CD4-positive, CD25-positive, alpha-beta regulatory T cell (primary cell): ENCODE measurements around the gene ZNF91. TPM values are rescaled to one million over a fixed set of nuclear protein-coding genes. Genes with fewer than 3 reads are reported as not detected.
"Not testable (repeated sequence)": the region's sequence is repeated elsewhere in the genome, so short reads cannot be mapped to it uniquely, and the experiment has no call there.

Experiments used
- ATAC-seq, 2 donors: fragments of 150-1000 bp; cut with Tn5 transposase; one replicate each; pipeline ENCODE4 v1.10.0; 2021; ENCODE audit warnings: low read depth in 2 of 2, moderate number of reproducible peaks in 2 of 2, moderate library complexity in 1 of 2
- DNase-seq, 3 donors: peaks; one replicate each; pipeline versions ENCODE4 v3.0.0 to v3.0.0-alpha.2; 2012 to 2022; ENCODE audit warnings: mixed read lengths in 1 of 3
- H3K27ac ChIP-seq: one replicate; pipeline ENCODE4 v1.7.0; 2013; ENCODE audit warnings: mild to moderate bottlenecking, low read length; ENCODE audit not compliant: insufficient read depth, poor library complexity, severe bottlenecking
- H3K27me3 ChIP-seq: one replicate; pipeline ENCODE4 v1.7.0; 2013; ENCODE audit warnings: low read length; ENCODE audit not compliant: control insufficient read depth, insufficient read depth
- H3K36me3 ChIP-seq: one replicate; pipeline ENCODE4 v1.7.0; 2013; ENCODE audit warnings: mild to moderate bottlenecking, low read length, moderate library complexity; ENCODE audit not compliant: control insufficient read depth, insufficient read depth
- H3K4me1 ChIP-seq: 2 replicates; pipeline ENCODE4 v1.7.0; 2013; ENCODE audit warnings: mild to moderate bottlenecking, low read length; ENCODE audit not compliant: insufficient read depth, control insufficient read depth, poor library complexity, severe bottlenecking
- H3K4me3 ChIP-seq: one replicate; pipeline ENCODE4 v1.7.0; 2013; ENCODE audit warnings: low read depth, mild to moderate bottlenecking, low read length, moderate library complexity
- H3K9me3 ChIP-seq, 2 experiments: 1 replicate in 1 of 2; 2 replicates in 1 of 2; pipeline ENCODE4 v1.7.0; 2013; ENCODE audit warnings: low read length in 2 of 2, mild to moderate bottlenecking in 1 of 2, moderate library complexity in 1 of 2; ENCODE audit not compliant: control insufficient read depth in 2 of 2
- H3K27ac Mint-ChIP-seq, 3 donors: one replicate each; pipeline ENCODE4 v1.8.0; 2020 to 2022; ENCODE audit warnings: mild to moderate bottlenecking in 3 of 3, mixed read lengths in 3 of 3, moderate library complexity in 2 of 3
- H3K27me3 Mint-ChIP-seq: one replicate; pipeline ENCODE4 v1.8.0; 2022; ENCODE audit warnings: mild to moderate bottlenecking, mixed read lengths
- H3K36me3 Mint-ChIP-seq: one replicate; pipeline ENCODE4 v1.8.0; 2020; ENCODE audit warnings: mixed read lengths
- H3K4me1 Mint-ChIP-seq, 4 donors: one replicate each; pipeline ENCODE4 v1.8.0; 2020 to 2022; ENCODE audit warnings: mixed read lengths in 4 of 4, mild to moderate bottlenecking in 1 of 4
- H3K4me3 Mint-ChIP-seq, 4 donors: one replicate each; pipeline ENCODE4 v1.8.0; 2020 to 2022; ENCODE audit warnings: mild to moderate bottlenecking in 4 of 4, mixed read lengths in 4 of 4, moderate library complexity in 3 of 4
- H3K9me3 Mint-ChIP-seq, 7 donors: one replicate each; pipeline ENCODE4 v1.8.0; 2020 to 2022; ENCODE audit warnings: mixed read lengths in 7 of 7, mild to moderate bottlenecking in 3 of 7, moderate library complexity in 2 of 7
- polyA plus RNA-seq, 4 donors: library from polyadenylated mRNA; unstranded; fragments of 300-500 nt; fragmentation: Illumina TruSeq; gene quantifications; one replicate each; pipeline ENCODE4 v1.2.3, GENCODE V29; 2021
- total RNA-seq: library from RNA; stranded (reverse); gene quantifications from one replicate; pipeline ENCODE4 v1.2.3, GENCODE V29; 2022

Gene ZNF91
- total and polyA plus RNA-seq, 5 donors from 2014 or later = 17.9 to 49.0 (median 37.8) TPM

DNA sequence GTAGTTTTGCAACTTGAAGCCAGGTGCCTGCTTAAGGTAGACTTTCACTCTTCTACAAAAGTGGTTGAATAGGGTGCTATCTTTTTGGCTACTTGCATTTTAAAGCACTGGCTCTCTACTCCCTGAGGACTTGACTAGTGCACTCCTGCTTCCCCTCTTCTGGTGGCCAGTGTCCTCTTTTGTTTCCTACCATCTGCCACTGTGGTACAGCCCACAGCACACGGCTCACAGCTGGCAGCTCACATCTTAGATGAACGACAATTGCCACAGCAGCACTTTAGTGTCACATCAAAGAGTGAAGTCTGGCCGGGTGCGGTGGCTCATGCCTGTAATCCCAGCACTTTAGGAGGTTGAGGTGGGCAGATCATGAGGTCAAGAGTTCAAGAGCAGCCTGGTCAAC is 15.6 kb downstream of the ZNF91 start:
- not testable (repeated sequence) for ATAC-seq, DNase-seq, H3K27me3 Mint-ChIP-seq, H3K27ac ChIP-seq, H3K27me3 ChIP-seq, H3K27ac Mint-ChIP-seq, H3K4me1 ChIP-seq
- H3K36me3 Mint-ChIP-seq = peaks cover 63% of the 10 kb centered on the region
- peak overlapping the region; percentile 52 for H3K4me3 ChIP-seq
- H3K4me1 Mint-ChIP-seq = peaks cover 0 to 14% (median 2%) of the 10 kb centered on the region in 4 donors
- peaks cover 0 to 70% (median 40%) of the 10 kb centered on the region in 7 donors for H3K9me3 Mint-ChIP-seq
- H3K9me3 ChIP-seq = peaks cover 83 to 96% of the 10 kb centered on the region in 2 experiments
- peak overlapping the region; percentile 60 to 89 (median 68) for H3K4me3 Mint-ChIP-seq
- peaks cover 83% of the 10 kb centered on the region for H3K36me3 ChIP-seq

GRCh38 chr19:23378948-23379347 is 16.3 kb downstream of the ZNF91 start:
- peak overlapping the region; percentile 52 for H3K4me3 ChIP-seq

GRCh38 chr19:23377276-23377675 is 18.0 kb downstream of the ZNF91 start:
- Histone ChIP-seq H3K36me3 (peaks cover 82% of the 10 kb centered on the region), H3K27ac (no peak overlapping the region), H3K9me3 (peaks cover 85% of the 10 kb centered on the region in 2 experiments), H3K4me3 (peak overlapping the region; percentile 16), H3K4me1 (no peaks in the 10 kb centered on the region), H3K27me3 (no peaks in the 10 kb centered on the region)
- Mint-ChIP-seq H3K4me3 (no peak overlapping the region), H3K27me3 (no peaks in the 10 kb centered on the region), H3K9me3 (peaks cover 0 to 59% (median 36%) of the 10 kb centered on the region in 7 donors), H3K4me1 (peaks cover 0 to 5% (median 1%) of the 10 kb centered on the region in 4 donors), H3K27ac (no peak overlapping the region), H3K36me3 (peaks cover 65% of the 10 kb centered on the region)
- DNase-seq = no peak
- ATAC-seq = no peak

More at GRCh38 chr19:23378948-23379347, 16.3 kb downstream of the ZNF91 start:
- no peaks in the 10 kb centered on the region for H3K27me3 Mint-ChIP-seq
- ATAC-seq (no peak), DNase-seq (no peak)
- Histone ChIP-seq H3K4me1 (no peaks in the 10 kb centered on the region), H3K36me3 (peaks cover 82% of the 10 kb centered on the region), H3K9me3 (peaks cover 82 to 88% of the 10 kb centered on the region in 2 experiments), H3K27me3 (no peaks in the 10 kb centered on the region), H3K27ac (no peak overlapping the region)
- H3K36me3 Mint-ChIP-seq = peaks cover 62% of the 10 kb centered on the region
- H3K4me3 Mint-ChIP-seq = no peak overlapping the region
- H3K4me1 Mint-ChIP-seq = peaks cover 0 to 13% (median 1%) of the 10 kb centered on the region in 4 donors
- peaks cover 0 to 64% (median 38%) of the 10 kb centered on the region in 7 donors for H3K9me3 Mint-ChIP-seq
- no peak overlapping the region for H3K27ac Mint-ChIP-seq

GRCh38 chr19:23366437-23366836 is 28.8 kb downstream of the ZNF91 start:
- H3K36me3 ChIP-seq = peaks cover 67% of the 10 kb centered on the region

DNA sequence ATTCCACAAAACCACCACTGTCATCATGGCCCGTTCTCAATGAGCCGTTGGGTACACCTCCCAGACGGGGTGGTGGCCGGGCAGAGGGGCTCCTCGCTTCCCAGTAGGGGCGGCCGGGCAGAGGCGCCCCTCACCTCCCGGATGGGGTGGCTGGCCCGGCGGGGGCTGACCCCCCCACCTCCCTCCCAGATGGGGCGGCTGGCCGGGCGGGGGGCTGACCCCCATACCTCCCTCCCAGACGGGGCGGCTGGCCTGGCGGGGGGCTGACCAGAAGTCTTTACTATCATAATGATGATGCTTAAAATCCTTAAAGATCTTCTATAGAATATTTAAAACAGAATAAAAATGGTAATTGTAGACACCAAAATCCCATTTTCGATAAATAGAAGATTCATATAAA is 29.2 kb downstream of the ZNF91 start:
- Mint-ChIP-seq H3K27ac (peak overlapping the region in 1 of 3 donors; percentile 77), H3K36me3 (peaks cover 44% of the 10 kb centered on the region), H3K9me3 (peaks cover 0 to 61% (median 21%) of the 10 kb centered on the region in 7 donors)
- H3K4me3 Mint-ChIP-seq, H3K27ac ChIP-seq, H3K27me3 Mint-ChIP-seq, ATAC-seq, H3K27me3 ChIP-seq, H3K4me3 ChIP-seq, DNase-seq, H3K4me1 ChIP-seq, H3K4me1 Mint-ChIP-seq: not testable (repeated sequence)
- Histone ChIP-seq H3K36me3 (peaks cover 63% of the 10 kb centered on the region), H3K9me3 (peaks cover 72 to 80% of the 10 kb centered on the region in 2 experiments)

More at GRCh38 chr19:23366437-23366836, 28.8 kb downstream of the ZNF91 start:
- Mint-ChIP-seq H3K4me3 (no peak overlapping the region), H3K36me3 (peaks cover 47% of the 10 kb centered on the region), H3K4me1 (no peaks in the 10 kb centered on the region), H3K27ac (no peak overlapping the region), H3K27me3 (no peaks in the 10 kb centered on the region), H3K9me3 (peaks cover 0 to 61% (median 22%) of the 10 kb centered on the region in 7 donors)
- Histone ChIP-seq H3K27ac (no peak overlapping the region), H3K4me3 (no peak overlapping the region), H3K9me3 (peaks cover 72 to 80% of the 10 kb centered on the region in 2 experiments), H3K4me1 (no peaks in the 10 kb centered on the region), H3K27me3 (no peaks in the 10 kb centered on the region)
- DNase-seq (no peak), ATAC-seq (no peak)

DNA sequence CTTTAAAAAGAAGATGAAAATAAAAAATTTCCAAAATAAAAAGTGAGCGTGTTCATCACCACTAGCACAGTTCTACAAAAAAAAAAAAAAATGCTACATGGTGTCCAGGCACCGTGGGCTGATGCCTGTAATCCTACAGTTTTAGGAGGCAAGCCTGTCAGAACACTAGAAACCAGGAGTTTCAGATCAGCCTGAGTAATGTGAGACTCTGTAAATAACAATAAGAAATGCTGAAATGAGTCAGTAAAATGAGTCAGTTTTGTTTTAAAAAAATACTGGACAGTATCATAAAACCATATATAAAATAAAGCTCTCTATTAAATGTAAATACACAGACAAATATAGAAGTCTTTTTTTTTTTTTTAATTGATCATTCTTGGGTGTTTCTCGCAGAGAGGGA is 30.0 kb downstream of the ZNF91 start:
- H3K36me3 Mint-ChIP-seq = peaks cover 40% of the 10 kb centered on the region
- DNase-seq (no peak), ATAC-seq (no peak)
- no peaks in the 10 kb centered on the region for H3K4me1 ChIP-seq
- no peaks in the 10 kb centered on the region for H3K27me3 ChIP-seq
- no peak overlapping the region for H3K4me3 Mint-ChIP-seq
- H3K36me3 ChIP-seq = peaks cover 55% of the 10 kb centered on the region
- H3K27me3 Mint-ChIP-seq = no peaks in the 10 kb centered on the region
- H3K4me3 ChIP-seq = no peak overlapping the region
- no peak overlapping the region for H3K27ac Mint-ChIP-seq
- no peaks in the 10 kb centered on the region for H3K4me1 Mint-ChIP-seq
- H3K9me3 Mint-ChIP-seq = peaks cover 0 to 61% (median 17%) of the 10 kb centered on the region in 7 donors
- no peak overlapping the region for H3K27ac ChIP-seq
- H3K9me3 ChIP-seq = peaks cover 69 to 78% of the 10 kb centered on the region in 2 experiments

- DNase-seq, H3K27me3 ChIP-seq, ATAC-seq, H3K4me1 Mint-ChIP-seq, H3K27me3 Mint-ChIP-seq, H3K27ac Mint-ChIP-seq, H3K4me1 ChIP-seq, H3K27ac ChIP-seq, H3K4me3 ChIP-seq, H3K4me3 Mint-ChIP-seq: not testable (repeated sequence)
- Histone ChIP-seq H3K36me3 (peaks cover 38% of the 10 kb centered on the region), H3K9me3 (peaks cover 80 to 90% of the 10 kb centered on the region in 2 experiments)
- peaks cover 0 to 73% (median 18%) of the 10 kb centered on the region in 7 donors for H3K9me3 Mint-ChIP-seq
- H3K36me3 Mint-ChIP-seq = peaks cover 43% of the 10 kb centered on the region
These were observed 33.4 kb downstream of the ZNF91 start for GRCh38 chr19:23361843-23362242.

DNA sequence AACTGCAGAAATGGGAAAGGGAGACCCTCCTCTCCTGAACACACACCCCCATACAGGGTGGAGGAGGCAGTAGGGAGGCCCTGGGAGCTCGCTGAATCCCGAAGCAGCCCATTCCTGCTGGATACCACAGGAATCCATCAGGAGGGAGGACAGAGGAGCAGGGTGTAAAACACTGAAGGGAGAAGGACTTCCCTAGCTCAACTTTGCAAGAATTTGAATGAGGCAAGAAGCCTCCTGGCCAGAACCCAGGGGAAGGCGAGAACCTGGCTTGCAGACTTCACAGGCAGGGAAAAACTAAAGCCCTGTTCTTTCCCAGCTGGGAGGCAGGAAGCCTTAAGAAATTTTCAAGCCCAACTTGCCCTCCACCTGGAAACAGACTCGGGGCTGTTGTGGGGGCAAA is 43.5 kb downstream of the ZNF91 start:
- ATAC-seq (no peak), DNase-seq (no peak)
- Mint-ChIP-seq H3K9me3 (peaks cover 5 to 96% (median 58%) of the 10 kb centered on the region in 7 donors), H3K27me3 (no peaks in the 10 kb centered on the region), H3K4me3 (no peak overlapping the region), H3K4me1 (peaks cover 0 to 8% (median 2%) of the 10 kb centered on the region in 4 donors), H3K27ac (no peak overlapping the region), H3K36me3 (peaks cover 79% of the 10 kb centered on the region)
- H3K4me3 ChIP-seq = no peak overlapping the region
- H3K27me3 ChIP-seq = no peaks in the 10 kb centered on the region
- H3K27ac ChIP-seq = no peak overlapping the region
- H3K36me3 ChIP-seq = peaks cover 35% of the 10 kb centered on the region
- H3K4me1 ChIP-seq = no peaks in the 10 kb centered on the region
- H3K9me3 ChIP-seq = peaks cover 90 to 100% of the 10 kb centered on the region in 2 experiments
